ENCODE results near the gene ELK1.

DNA sequence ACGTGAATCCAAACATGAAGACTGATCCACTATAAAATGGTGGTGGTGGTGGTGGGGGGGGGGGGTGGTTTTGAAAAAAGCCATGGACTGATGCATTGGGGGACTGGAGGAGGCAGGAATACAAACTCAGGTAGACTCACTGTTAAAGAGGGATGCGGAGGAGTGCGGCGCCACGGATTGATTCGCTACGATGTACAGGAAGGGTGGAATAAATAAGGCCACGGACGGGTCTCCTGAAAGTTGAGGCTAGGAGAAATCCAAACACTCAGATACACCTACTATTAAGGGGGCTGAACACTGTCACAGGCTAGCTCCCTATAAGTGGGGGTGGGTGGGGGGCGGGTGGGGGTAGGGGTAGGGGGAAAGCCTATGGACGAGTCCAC, 591 bp downstream of the ELK1 start:
- TF ChIP-seq, protein P1, sequence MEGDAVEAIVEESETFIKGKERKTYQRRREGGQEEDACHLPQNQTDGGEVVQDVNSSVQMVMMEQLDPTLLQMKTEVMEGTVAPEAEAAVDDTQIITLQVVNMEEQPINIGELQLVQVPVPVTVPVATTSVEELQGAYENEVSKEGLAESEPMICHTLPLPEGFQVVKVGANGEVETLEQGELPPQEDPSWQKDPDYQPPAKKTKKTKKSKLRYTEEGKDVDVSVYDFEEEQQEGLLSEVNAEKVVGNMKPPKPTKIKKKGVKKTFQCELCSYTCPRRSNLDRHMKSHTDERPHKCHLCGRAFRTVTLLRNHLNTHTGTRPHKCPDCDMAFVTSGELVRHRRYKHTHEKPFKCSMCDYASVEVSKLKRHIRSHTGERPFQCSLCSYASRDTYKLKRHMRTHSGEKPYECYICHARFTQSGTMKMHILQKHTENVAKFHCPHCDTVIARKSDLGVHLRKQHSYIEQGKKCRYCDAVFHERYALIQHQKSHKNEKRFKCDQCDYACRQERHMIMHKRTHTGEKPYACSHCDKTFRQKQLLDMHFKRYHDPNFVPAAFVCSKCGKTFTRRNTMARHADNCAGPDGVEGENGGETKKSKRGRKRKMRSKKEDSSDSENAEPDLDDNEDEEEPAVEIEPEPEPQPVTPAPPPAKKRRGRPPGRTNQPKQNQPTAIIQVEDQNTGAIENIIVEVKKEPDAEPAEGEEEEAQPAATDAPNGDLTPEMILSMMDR (conservative IDR thresholded peaks at IDR 0.05), result no peak
- TF ChIP-seq EZH2 (IDR thresholded peaks at IDR 0.05; ENCODE audit: low read depth), result no peak

All from PC-9 (cell line).